Gastrocnemius medialis (tissue), 4 donors: Measurements from ENCODE around the gene SEMA3A. TPM values are rescaled to one million over a fixed set of nuclear protein-coding genes. Genes with fewer than 3 reads are reported as not detected.

Experiments used
- ATAC-seq, 2 donors: fragments of 150-250 bp; one replicate each; pipeline ENCODE4 v1.9.1; 2016
- DNase-seq, 2 donors: peaks; one replicate each; pipeline ENCODE4 v3.0.0-alpha.2; 2019
- H3K27ac ChIP-seq, 4 donors: fragments of 200-600 bp; sonication (generic); 1 replicate in 1 of 4; 2 replicates in 3 of 4; pipeline ENCODE4 v1.5.1; 2016 to 2018; ENCODE audit warnings: mild to moderate bottlenecking in 2 of 4, moderate library complexity in 1 of 4
- H3K27me3 ChIP-seq, 3 donors: fragments of 200-600 bp; sonication (generic) in 2 of 3; 1 replicate in 1 of 3; 2 replicates in 2 of 3; pipeline versions ENCODE4 v1.5.1 to v1.6.0; 2016 to 2019; ENCODE audit warnings: mild to moderate bottlenecking in 1 of 3, moderate library complexity in 1 of 3
- H3K36me3 ChIP-seq, 2 donors: fragments of 200-600 bp; sonication (generic) in 1 of 2; one replicate each; pipeline ENCODE4 v1.5.1; 2017 to 2018
- H3K4me1 ChIP-seq, 2 donors: fragments of 200-600 bp; sonication (generic) in 1 of 2; one replicate each; pipeline ENCODE4 v1.5.1; 2016 to 2017; ENCODE audit warnings: mild to moderate bottlenecking in 2 of 2
- H3K4me3 ChIP-seq, 4 donors: fragments of 200-600 bp; sonication (generic) in 3 of 4; 1 replicate in 1 of 4; 2 replicates in 3 of 4; pipeline ENCODE4 v1.5.1; 2016 to 2019; ENCODE audit warnings: mild to moderate bottlenecking in 2 of 4
- H3K9me3 ChIP-seq, 3 donors: fragments of 200-600 bp; sonication (generic) in 2 of 3; 1 replicate in 1 of 3; 2 replicates in 2 of 3; pipeline ENCODE4 v1.5.1; 2016 to 2019
- POLR2A ChIP-seq, 2 donors: fragments of 450-650 bp; IDR thresholded peaks; one replicate each; pipeline ENCODE4 v1.6.1; 2017; ENCODE audit warnings: antibody characterized with exemption in 2 of 2, mild to moderate bottlenecking in 2 of 2, moderate library complexity in 2 of 2
- in situ Hi-C, 4 donors: fragments of 200-750 bp; cut with MboI; loops; one replicate each; pipeline versions ENCODE4 v1.15.0 to v1.8.0; 2017; ENCODE audit warnings: low sequenced_read_pairs in 4 of 4
- intact Hi-C: fragments of 100-400 bp; cut with DNase I; formaldehyde crosslinking; loops from one replicate; pipeline ENCODE4 v1.15.1; 2023; ENCODE audit warnings: low total_unique reads
- total RNA-seq, 4 donors: library from RNA; depleted of rRNA; stranded (reverse); fragments of >200 nt; gene quantifications; one replicate each; pipeline versions ENCODE4 v1.1.0 to v1.2.3, GENCODE V29; 2016
- TF ChIP-seq, protein P1 (sequence below), 5 experiments: fragments of 450-650 bp in 3 of 5; fragments of 200-600 bp in 2 of 5; sonication (generic) in 2 of 5; IDR thresholded peaks in 4 of 5; conservative IDR thresholded peaks in 1 of 5; 1 replicate in 4 of 5; 2 replicates in 1 of 5; pipeline ENCODE4 v1.5.1; 2016 to 2019; ENCODE audit warnings: antibody characterized with exemption in 5 of 5, mild to moderate bottlenecking in 3 of 5, moderate library complexity in 3 of 5

Gene SEMA3A
- total RNA-seq, 4 donors from 2014 or later: 0.07 to 0.29 (median 0.13) TPM

DNA sequence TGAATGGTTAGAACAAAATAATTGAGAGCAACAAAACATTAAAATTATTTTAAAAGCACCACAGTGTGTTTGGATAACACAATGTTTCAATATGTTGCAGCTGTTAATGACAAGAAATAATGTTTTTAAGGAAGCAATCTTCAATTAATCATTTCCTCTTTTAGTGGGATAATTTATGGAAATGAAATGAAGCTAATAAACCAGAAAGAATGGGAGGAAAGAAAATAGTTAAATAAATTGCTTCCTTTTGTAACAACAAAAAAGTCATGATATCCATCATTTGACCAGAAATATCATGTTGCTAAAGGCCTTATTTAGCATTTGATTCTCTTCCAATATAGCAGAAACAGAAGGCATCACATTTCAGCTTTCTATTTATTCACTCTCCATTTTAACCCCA, 224.5 kb downstream of the SEMA3A start:
- intact Hi-C loops (no loop called here), in situ Hi-C loops (loop anchor here in 3 of 4 donors (10.0 to 25.0 kb wide), 2 partner anchors 1042 to 1055 kb away; no protein-coding TSS in a partner anchor)
- ATAC-seq (no peak), DNase-seq (no peak)
- TF ChIP-seq, protein P1, sequence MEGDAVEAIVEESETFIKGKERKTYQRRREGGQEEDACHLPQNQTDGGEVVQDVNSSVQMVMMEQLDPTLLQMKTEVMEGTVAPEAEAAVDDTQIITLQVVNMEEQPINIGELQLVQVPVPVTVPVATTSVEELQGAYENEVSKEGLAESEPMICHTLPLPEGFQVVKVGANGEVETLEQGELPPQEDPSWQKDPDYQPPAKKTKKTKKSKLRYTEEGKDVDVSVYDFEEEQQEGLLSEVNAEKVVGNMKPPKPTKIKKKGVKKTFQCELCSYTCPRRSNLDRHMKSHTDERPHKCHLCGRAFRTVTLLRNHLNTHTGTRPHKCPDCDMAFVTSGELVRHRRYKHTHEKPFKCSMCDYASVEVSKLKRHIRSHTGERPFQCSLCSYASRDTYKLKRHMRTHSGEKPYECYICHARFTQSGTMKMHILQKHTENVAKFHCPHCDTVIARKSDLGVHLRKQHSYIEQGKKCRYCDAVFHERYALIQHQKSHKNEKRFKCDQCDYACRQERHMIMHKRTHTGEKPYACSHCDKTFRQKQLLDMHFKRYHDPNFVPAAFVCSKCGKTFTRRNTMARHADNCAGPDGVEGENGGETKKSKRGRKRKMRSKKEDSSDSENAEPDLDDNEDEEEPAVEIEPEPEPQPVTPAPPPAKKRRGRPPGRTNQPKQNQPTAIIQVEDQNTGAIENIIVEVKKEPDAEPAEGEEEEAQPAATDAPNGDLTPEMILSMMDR (IDR thresholded peaks at IDR 0.05 in 4 of 5, conservative IDR thresholded peaks at IDR 0.05 in 1 of 5): no peak
- TF ChIP-seq POLR2A (IDR thresholded peaks at IDR 0.05): no peak
- no peaks in the 10 kb centered on the region for H3K27me3 ChIP-seq
- no peak overlapping the region for H3K4me3 ChIP-seq
- H3K36me3 ChIP-seq: no peaks in the 10 kb centered on the region
- peaks cover 0 to 5% of the 10 kb centered on the region in 2 donors for H3K4me1 ChIP-seq
- no peaks in the 10 kb centered on the region for H3K9me3 ChIP-seq
- H3K27ac ChIP-seq: no peak overlapping the region

- intact Hi-C loops (no loop called here), in situ Hi-C loops (loop anchor here in 2 of 4 donors (25.0 kb wide), 1 partner anchor 1048 kb away; no protein-coding TSS in a partner anchor)
- Histone ChIP-seq H3K27me3 (no peaks in the 10 kb centered on the region), H3K27ac (no peak overlapping the region), H3K4me3 (no peak overlapping the region), H3K4me1 (no peaks in the 10 kb centered on the region), H3K9me3 (no peaks in the 10 kb centered on the region), H3K36me3 (no peaks in the 10 kb centered on the region)
- no peak for DNase-seq
- no peak for ATAC-seq
- no peak for TF ChIP-seq POLR2A (IDR thresholded peaks at IDR 0.05)
- TF ChIP-seq, protein P1 (IDR thresholded peaks at IDR 0.05 in 4 of 5, conservative IDR thresholded peaks at IDR 0.05 in 1 of 5): no peak
Observed at GRCh38 chr7:83964318-83964717, 230.3 kb downstream of the SEMA3A start.

DNA sequence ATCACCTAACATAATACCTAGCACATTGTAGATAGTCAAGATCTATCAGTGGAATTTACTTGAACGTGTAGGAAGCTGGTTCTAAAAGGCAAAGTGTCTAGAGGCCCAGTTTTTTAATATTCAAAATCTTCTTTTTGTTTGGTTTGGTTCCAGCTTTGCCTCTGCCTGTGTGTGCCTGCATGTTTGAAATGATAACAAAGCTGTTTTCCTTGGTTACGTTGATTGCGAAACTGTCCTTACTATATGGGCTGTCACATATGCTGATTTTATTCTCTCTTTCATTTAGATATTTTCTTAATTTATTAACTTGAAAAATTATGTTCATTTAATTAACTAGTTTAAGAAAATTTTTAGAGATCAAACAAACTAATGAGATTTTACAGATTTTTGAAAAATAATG, 237.3 kb downstream of the SEMA3A start:
- DNase-seq: no peak
- ATAC-seq: no peak
- H3K27me3 ChIP-seq: no peaks in the 10 kb centered on the region
- H3K36me3 ChIP-seq: no peaks in the 10 kb centered on the region
- no peak for TF ChIP-seq POLR2A (IDR thresholded peaks at IDR 0.05)
- TF ChIP-seq, protein P1 (IDR thresholded peaks at IDR 0.05 in 4 of 5, conservative IDR thresholded peaks at IDR 0.05 in 1 of 5): no peak
- H3K4me1 ChIP-seq: no peaks in the 10 kb centered on the region
- no peak overlapping the region for H3K4me3 ChIP-seq
- intact Hi-C loops (no loop called here), in situ Hi-C loops (loop anchor here in 2 of 4 donors (25.0 kb wide), 1 partner anchor 1055 kb away; no protein-coding TSS in a partner anchor)
- no peak overlapping the region for H3K27ac ChIP-seq
- no peaks in the 10 kb centered on the region for H3K9me3 ChIP-seq

- intact Hi-C loops: no loop called here
- H3K4me1 ChIP-seq: no peaks in the 10 kb centered on the region
Observed at GRCh38 chr7:83956104-83956503, 238.5 kb downstream of the SEMA3A start.

More at GRCh38 chr7:83956104-83956503, 238.5 kb downstream of the SEMA3A start:
- no peaks in the 10 kb centered on the region for H3K9me3 ChIP-seq
- TF ChIP-seq, protein P1 (IDR thresholded peaks at IDR 0.05 in 4 of 5, conservative IDR thresholded peaks at IDR 0.05 in 1 of 5): no peak
- no peak for TF ChIP-seq POLR2A (IDR thresholded peaks at IDR 0.05)
- ATAC-seq (no peak), DNase-seq (no peak)
- H3K27ac ChIP-seq: no peak overlapping the region
- in situ Hi-C loops: loop anchor here in 2 of 4 donors (25.0 kb wide), 1 partner anchor 1056 kb away; no protein-coding TSS in a partner anchor
- no peak overlapping the region for H3K4me3 ChIP-seq
- no peaks in the 10 kb centered on the region for H3K27me3 ChIP-seq
- no peaks in the 10 kb centered on the region for H3K36me3 ChIP-seq
